ENCODE results near the gene BCL2. TPM values are rescaled to one million over a fixed set of nuclear protein-coding genes. Genes with fewer than 3 reads are reported as not detected.

BCL2 gene
- total RNA-seq, 1 donor from 2014 or later: 20.5 TPM

DNA sequence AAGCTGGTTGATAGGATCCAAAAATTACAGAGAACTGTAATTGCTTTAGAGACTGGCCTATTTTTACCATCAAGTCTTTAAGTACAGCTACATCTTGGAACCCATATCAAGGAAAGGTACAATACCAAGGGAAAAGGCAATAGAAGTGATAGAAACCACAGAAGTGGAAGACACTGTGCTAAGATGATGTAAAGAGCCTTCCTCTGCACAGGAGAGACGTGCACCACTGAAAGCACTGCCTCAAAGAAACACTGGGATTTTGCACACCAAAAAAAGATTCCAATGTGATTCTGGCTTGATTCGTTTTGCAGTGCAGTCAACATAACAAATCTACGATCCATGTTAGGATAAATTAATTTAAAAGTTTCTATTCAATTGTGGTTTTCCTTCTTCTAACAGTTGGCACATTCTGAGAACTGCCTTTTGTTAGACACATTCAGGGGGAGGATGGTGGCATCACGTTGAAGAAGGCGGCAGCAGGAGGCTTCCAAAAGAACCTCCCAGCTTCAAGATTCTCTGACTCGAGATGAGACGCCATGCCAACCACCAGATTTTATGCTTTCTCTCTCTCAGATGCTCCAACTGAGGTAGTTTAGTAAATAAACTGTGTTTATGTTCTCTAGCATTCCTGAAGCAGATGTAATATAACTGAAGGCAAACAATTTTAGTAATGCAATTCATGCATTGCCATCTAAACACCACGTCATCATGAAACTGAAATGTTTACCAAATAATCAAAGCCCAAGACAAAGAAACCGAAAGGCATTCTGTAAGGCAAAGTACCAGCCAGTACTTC lies 102.9 kb downstream of the BCL2 start:
- no peak overlapping the region for H3K27ac ChIP-seq
- no peaks in the 10 kb centered on the region for H3K36me3 ChIP-seq
- peaks cover 0 to 14% of the 10 kb centered on the region in 2 donors for H3K4me1 ChIP-seq
- no peak overlapping the region for H3K4me3 ChIP-seq
- no peak for DNase-seq (ENCODE audit: low spot score in 2 of 2)
- no peaks in the 10 kb centered on the region for H3K27me3 ChIP-seq
- no peaks in the 10 kb centered on the region for H3K9me3 ChIP-seq
- TF ChIP-seq, protein P1, sequence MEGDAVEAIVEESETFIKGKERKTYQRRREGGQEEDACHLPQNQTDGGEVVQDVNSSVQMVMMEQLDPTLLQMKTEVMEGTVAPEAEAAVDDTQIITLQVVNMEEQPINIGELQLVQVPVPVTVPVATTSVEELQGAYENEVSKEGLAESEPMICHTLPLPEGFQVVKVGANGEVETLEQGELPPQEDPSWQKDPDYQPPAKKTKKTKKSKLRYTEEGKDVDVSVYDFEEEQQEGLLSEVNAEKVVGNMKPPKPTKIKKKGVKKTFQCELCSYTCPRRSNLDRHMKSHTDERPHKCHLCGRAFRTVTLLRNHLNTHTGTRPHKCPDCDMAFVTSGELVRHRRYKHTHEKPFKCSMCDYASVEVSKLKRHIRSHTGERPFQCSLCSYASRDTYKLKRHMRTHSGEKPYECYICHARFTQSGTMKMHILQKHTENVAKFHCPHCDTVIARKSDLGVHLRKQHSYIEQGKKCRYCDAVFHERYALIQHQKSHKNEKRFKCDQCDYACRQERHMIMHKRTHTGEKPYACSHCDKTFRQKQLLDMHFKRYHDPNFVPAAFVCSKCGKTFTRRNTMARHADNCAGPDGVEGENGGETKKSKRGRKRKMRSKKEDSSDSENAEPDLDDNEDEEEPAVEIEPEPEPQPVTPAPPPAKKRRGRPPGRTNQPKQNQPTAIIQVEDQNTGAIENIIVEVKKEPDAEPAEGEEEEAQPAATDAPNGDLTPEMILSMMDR (IDR thresholded peaks at IDR 0.05): no peak
- intact Hi-C loops (cut with DNase I): no loop called here

DNA sequence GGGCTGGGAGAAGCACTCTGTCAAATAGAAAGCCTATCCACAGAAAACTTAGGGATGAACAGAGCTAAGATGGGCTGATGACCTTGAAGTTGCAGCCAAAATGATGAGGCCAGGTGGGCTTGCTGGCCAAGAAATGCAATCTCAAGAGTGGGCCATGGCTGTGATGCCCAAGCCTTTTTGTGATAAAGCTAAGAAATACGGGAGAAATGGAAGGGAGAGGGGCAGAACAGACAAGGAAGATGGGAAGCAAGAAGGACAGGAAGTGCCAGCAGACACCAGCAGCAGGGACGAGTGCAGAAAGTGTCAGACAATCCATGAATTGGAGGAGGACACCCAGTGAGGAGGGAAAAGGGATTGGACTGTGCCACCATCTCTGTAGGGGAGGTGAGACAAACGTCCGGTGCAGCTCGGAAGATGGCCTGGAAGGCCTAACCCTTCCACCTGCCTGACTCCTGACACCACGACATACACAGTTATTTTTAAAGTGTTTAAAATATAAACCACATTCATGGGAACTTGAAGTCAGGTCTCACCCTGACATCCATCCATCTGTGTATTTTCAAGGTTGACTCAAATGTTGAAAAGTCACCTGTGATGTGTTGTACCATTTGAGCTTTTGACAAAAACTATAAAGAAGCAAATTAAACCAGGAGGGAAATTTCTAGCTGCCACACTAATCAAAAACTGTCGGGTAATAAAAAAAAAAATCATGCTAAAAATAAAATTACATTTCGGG lies 105.5 kb downstream of the BCL2 start:
- no peak overlapping the region for H3K27ac ChIP-seq
- TF ChIP-seq, protein P1 (IDR thresholded peaks at IDR 0.05): no peak
- intact Hi-C loops (cut with DNase I): no loop called here

DNA sequence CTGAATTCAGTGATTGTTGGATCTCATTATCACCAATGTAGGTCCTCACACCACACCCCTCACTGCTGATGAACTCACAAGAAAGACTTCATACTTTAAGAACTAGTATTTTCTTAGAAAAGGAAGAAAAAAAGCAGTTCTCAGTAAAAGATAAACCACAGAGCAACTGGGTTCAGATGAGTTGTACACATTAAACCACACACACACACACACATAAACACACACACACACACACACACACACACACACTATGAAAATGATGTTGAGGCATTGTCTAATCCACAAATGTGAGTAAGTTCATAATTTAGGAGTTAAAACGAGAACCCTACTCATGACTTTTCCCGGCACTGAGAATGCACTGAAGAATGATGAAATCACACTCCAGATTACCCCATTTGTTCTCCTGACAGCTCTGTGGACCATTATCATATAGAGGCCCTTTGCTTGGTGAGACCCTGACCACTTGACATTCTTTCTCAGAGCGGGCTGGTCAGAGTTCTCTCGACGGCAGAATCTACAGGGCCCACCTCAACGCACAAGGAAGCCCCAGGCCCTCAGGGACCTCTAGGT lies 106.2 kb downstream of the BCL2 start:
- no peak overlapping the region for H3K4me3 ChIP-seq
- no peak for DNase-seq (ENCODE audit: low spot score in 2 of 2)
- H3K9me3 ChIP-seq: no peaks in the 10 kb centered on the region
- intact Hi-C loops (cut with DNase I): no loop called here
- H3K27ac ChIP-seq: no peak overlapping the region
- TF ChIP-seq, protein P1 (IDR thresholded peaks at IDR 0.05): no peak
- H3K4me1 ChIP-seq: peaks cover 0 to 22% of the 10 kb centered on the region in 2 donors
- H3K27me3 ChIP-seq: no peaks in the 10 kb centered on the region
- H3K36me3 ChIP-seq: no peaks in the 10 kb centered on the region

More for the DNA sequence above, 105.5 kb downstream of the BCL2 start:
- Histone ChIP-seq H3K9me3 (no peaks in the 10 kb centered on the region), H3K4me1 (peaks cover 0 to 17% of the 10 kb centered on the region in 2 donors), H3K4me3 (no peak overlapping the region), H3K27me3 (no peaks in the 10 kb centered on the region), H3K36me3 (no peaks in the 10 kb centered on the region)
- DNase-seq (ENCODE audit: low spot score in 2 of 2): no peak

DNA sequence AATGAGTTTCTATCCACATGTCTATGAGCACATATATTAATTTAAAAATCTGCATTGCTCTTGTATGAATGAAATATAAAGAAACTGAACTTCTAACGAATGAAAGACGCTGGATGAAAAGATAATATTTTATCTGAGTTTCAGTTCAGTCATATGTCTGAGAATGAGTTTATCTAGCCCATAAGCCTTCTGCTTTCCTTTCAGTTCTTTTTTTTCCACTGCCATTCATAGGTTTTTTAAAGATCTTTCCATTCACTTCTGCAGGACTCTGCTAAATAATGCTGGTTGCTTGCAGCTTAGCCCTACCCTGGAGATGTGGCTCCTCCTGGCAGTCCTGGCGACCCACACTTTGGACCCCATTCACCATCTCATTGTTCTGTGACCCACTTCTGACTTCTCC lies 109.0 kb downstream of the BCL2 start:
- no peak for DNase-seq (ENCODE audit: low spot score in 2 of 2)
- Histone ChIP-seq H3K27me3 (no peaks in the 10 kb centered on the region), H3K4me1 (peaks cover 0 to 31% of the 10 kb centered on the region in 2 donors), H3K9me3 (no peaks in the 10 kb centered on the region), H3K36me3 (no peaks in the 10 kb centered on the region), H3K4me3 (no peak overlapping the region), H3K27ac (no peak overlapping the region)
- TF ChIP-seq, protein P1 (IDR thresholded peaks at IDR 0.05): no peak
- intact Hi-C loops (cut with DNase I): no loop called here

DNA sequence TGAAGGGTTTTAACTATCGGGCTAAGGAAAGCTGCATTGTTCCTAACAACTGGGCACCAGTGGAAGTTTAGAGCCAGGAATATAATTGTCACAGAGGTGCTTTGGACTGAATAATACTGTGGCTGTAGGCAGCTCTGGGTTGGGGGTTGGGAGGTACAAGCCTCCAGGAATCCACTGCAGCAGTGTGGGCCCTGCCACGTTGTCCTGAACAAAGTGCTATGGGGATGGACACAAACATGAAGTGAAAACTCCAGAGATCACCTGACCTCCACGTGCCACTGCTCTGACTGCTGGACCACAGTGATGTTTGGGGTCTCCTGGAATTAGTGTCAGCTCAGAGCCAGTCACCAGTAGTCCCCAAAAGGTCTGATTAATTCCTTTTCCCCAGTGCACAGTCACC lies 110.9 kb downstream of the BCL2 start:
- intact Hi-C loops (cut with DNase I): no loop called here
- Histone ChIP-seq H3K4me1 (peaks cover 0 to 27% of the 10 kb centered on the region in 2 donors), H3K9me3 (no peaks in the 10 kb centered on the region), H3K4me3 (peak overlapping the region in 1 of 2 donors; percentile 47), H3K36me3 (no peaks in the 10 kb centered on the region), H3K27ac (peak overlapping the region; percentile 64 to 77), H3K27me3 (no peaks in the 10 kb centered on the region)
- TF ChIP-seq, protein P1 (IDR thresholded peaks at IDR 0.05): no peak
- no peak for DNase-seq (ENCODE audit: low spot score in 2 of 2)

Data from ascending aorta (tissue), 2 donors.